SU-DHL-6 (cell line): Measurements from ENCODE around the gene ASIC3.

Source experiments
- H2AFZ ChIP-seq: fragments of 200-600 bp; sonication (generic); 2 replicates; pipeline ENCODE4 v1.6.1; 2014; ENCODE audit warnings: low read depth, mild to moderate bottlenecking, moderate library complexity, mixed read lengths, antibody characterized with exemption, low read length; ENCODE audit not compliant: severe bottlenecking
- H3F3A ChIP-seq: fragments of 200-600 bp; shearing (Covaris generic); 2 replicates; pipeline ENCODE4 v1.6.0; 2016; ENCODE audit warnings: antibody characterized with exemption, mild to moderate bottlenecking; ENCODE audit not compliant: insufficient read depth
- H3K27ac ChIP-seq: fragments of 200-600 bp; sonication (generic); 2 replicates; pipeline ENCODE4 v1.5.1; 2016; ENCODE audit warnings: low read depth, mild to moderate bottlenecking, low read length, moderate library complexity, mixed read lengths
- H3K27me3 ChIP-seq: fragments of 200-600 bp; sonication (generic), shearing (Covaris generic); 2 replicates; pipeline ENCODE4 v1.6.0; 2014; ENCODE audit warnings: mild to moderate bottlenecking, low read length
- H3K36me3 ChIP-seq: fragments of 200-600 bp; sonication (generic); 2 replicates; pipeline ENCODE4 v1.6.1; 2014; ENCODE audit warnings: mild to moderate bottlenecking, low read length, mixed read lengths
- H3K4me2 ChIP-seq: fragments of 300-600, 200-600 bp; shearing (Covaris generic), sonication (generic); 2 replicates; pipeline ENCODE4 v1.6.0; 2014; ENCODE audit warnings: low read length, low read depth, mild to moderate bottlenecking; ENCODE audit not compliant: poor library complexity, severe bottlenecking
- H3K4me3 ChIP-seq: fragments of 200-600 bp; sonication (generic); 2 replicates; pipeline ENCODE4 v1.5.1; 2014; ENCODE audit warnings: antibody characterized with exemption, low read length, mild to moderate bottlenecking, mixed read lengths; ENCODE audit not compliant: insufficient read depth, poor library complexity, severe bottlenecking
- H3K79me2 ChIP-seq: fragments of 200-600 bp; sonication (generic); 2 replicates; pipeline ENCODE4 v1.6.1; 2014; ENCODE audit warnings: mild to moderate bottlenecking, low read length, moderate library complexity; ENCODE audit not compliant: insufficient read depth
- H3K9ac ChIP-seq: fragments of 200-600 bp; sonication (generic); 2 replicates; pipeline ENCODE4 v1.7.0; 2014; ENCODE audit warnings: mild to moderate bottlenecking, low read length
- H3K9me2 ChIP-seq: fragments of 200-600 bp; sonication (generic); replicated peaks from 2 replicates; pipeline ENCODE4 v1.6.1; 2014; ENCODE audit warnings: low read length; ENCODE audit not compliant: insufficient read depth
- H3K9me3 ChIP-seq: fragments of 200-600 bp; sonication (generic); 2 replicates; pipeline ENCODE4 v1.6.1; 2014; ENCODE audit warnings: low read length, mixed read lengths; ENCODE audit not compliant: insufficient read depth
- H4K20me1 ChIP-seq: fragments of 200-600 bp; sonication (generic); 2 replicates; pipeline ENCODE4 v1.6.1; 2014; ENCODE audit warnings: low read depth, mild to moderate bottlenecking, antibody characterized with exemption, low read length, moderate library complexity, mixed read lengths
- CTCF ChIP-seq: fragments of 200-600 bp; sonication (generic); IDR thresholded peaks from one replicate; pipeline ENCODE4 v1.5.1; 2017; ENCODE audit warnings: antibody characterized with exemption, mild to moderate bottlenecking, low read length, moderate library complexity; ENCODE audit not compliant: insufficient read depth, poor library complexity, severe bottlenecking
- EZH2phosphoT487 ChIP-seq: fragments of 200-600 bp; sonication (generic), shearing (Covaris generic); conservative IDR thresholded peaks from 2 replicates; pipeline ENCODE4 v1.6.1; 2018; ENCODE audit warnings: mild to moderate bottlenecking, antibody characterized with exemption, low read length, moderate library complexity, mixed read lengths

The ASIC3 gene

GRCh38 chr7:151056666-151057505 is 8.6 kb downstream of the ASIC3 start:
- no peak overlapping the region for H3K27ac ChIP-seq
- H3F3A ChIP-seq: peaks cover 8% of the 10 kb centered on the region
- peak overlapping the region; percentile 69 for H3K4me3 ChIP-seq
- H2AFZ ChIP-seq: no peak overlapping the region
- H3K9me2 ChIP-seq: no peaks in the 10 kb centered on the region
- peak overlapping the region; percentile 79 for H3K4me2 ChIP-seq
- no peaks in the 10 kb centered on the region for H3K36me3 ChIP-seq
- H3K9ac ChIP-seq: peak overlapping the region; percentile 77
- H3K79me2 ChIP-seq: peaks cover 21% of the 10 kb centered on the region
- no peaks in the 10 kb centered on the region for H3K9me3 ChIP-seq
- no peaks in the 10 kb centered on the region for H4K20me1 ChIP-seq
- H3K27me3 ChIP-seq: no peaks in the 10 kb centered on the region
- no peak for TF ChIP-seq EZH2phosphoT487
- TF ChIP-seq CTCF: no peak

GRCh38 chr7:151057506-151057988 is 9.2 kb downstream of the ASIC3 start, which contains the start of gene CDK5:
Gene CDK5, minus strand, starts transcription at chr7:151057897. Its CDS starts 49 bp downstream, at chr7:151057848.
- peak within 1 kb of the TSS; percentile 84 for H3K4me2 ChIP-seq
- H3K36me3 ChIP-seq: no peaks in the 10 kb centered on the region
- H2AFZ ChIP-seq: peak within 1 kb of the TSS; percentile 81
- H3K9me3 ChIP-seq: no peaks in the 10 kb centered on the region
- TF ChIP-seq CTCF (no peak), EZH2phosphoT487 (no peak)
- peak within 1 kb of the TSS; percentile 86 for H3K4me3 ChIP-seq
- no peaks in the 10 kb centered on the region for H3K27me3 ChIP-seq
- peak within 1 kb of the TSS; percentile 77 for H3K9ac ChIP-seq
- peaks cover 8% of the 10 kb centered on the region for H3F3A ChIP-seq
- H3K27ac ChIP-seq: peak within 1 kb of the TSS; percentile 82
- H3K79me2 ChIP-seq: peaks cover 25% of the 10 kb centered on the region
- H3K9me2 ChIP-seq: no peaks in the 10 kb centered on the region
- no peaks in the 10 kb centered on the region for H4K20me1 ChIP-seq

- peak overlapping the region; percentile 82 for H3K27ac ChIP-seq
- TF ChIP-seq CTCF: no peak
- no peak for TF ChIP-seq EZH2phosphoT487
- peaks cover 27% of the 10 kb centered on the region for H3K79me2 ChIP-seq
- no peaks in the 10 kb centered on the region for H4K20me1 ChIP-seq
- H3F3A ChIP-seq: peaks cover 8% of the 10 kb centered on the region
- peak overlapping the region; percentile 86 for H3K4me3 ChIP-seq
- no peaks in the 10 kb centered on the region for H3K9me2 ChIP-seq
- no peaks in the 10 kb centered on the region for H3K9me3 ChIP-seq
- H3K4me2 ChIP-seq: peak overlapping the region; percentile 84
- H3K27me3 ChIP-seq: no peaks in the 10 kb centered on the region
- peak overlapping the region; percentile 77 for H3K9ac ChIP-seq
- H2AFZ ChIP-seq: peak overlapping the region; percentile 35
- H3K36me3 ChIP-seq: no peaks in the 10 kb centered on the region
Observed at GRCh38 chr7:151057989-151058780, 9.9 kb downstream of the ASIC3 start.
